ENCODE data around the gene ETS2. TPM values are rescaled to one million over a fixed set of nuclear protein-coding genes. Genes with fewer than 3 reads are reported as not detected.

The ETS2 gene
- total and polyA plus RNA-seq, 2 of the 4 experiments (the other 2 are of a cell fraction), result 21.3 to 21.7 TPM

DNA sequence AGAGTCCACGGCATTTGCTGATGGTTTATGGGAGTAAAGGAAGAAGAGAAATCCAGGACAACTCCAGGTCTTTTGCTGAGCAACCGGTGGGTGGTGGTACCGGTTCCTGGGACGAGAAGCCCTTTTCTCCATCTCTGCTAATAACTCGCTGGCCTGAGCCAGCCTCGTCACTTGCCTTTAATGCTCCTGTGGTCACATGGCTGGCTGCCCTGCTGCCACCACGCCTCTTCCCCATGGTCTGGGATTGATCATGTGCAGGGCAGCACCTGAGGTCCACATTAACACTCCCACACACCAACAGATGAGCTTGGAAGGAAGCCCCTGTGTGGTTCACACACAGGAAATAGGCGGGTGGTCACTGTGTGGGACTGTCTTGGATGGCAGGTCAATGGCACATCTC lies 10.3 kb upstream of the ETS2 start:
- dilution Hi-C loops (cut with HindIII; ENCODE audit: low sequenced_read_pairs, unreplicated experiment), result no loop called here

More for the DNA sequence above, 10.3 kb upstream of the ETS2 start:
- H2AFZ ChIP-seq (replicated peaks; ENCODE audit: low read length, poor library complexity), result no peak overlapping the region
- no peak overlapping the region for H4K91ac ChIP-seq (ENCODE audit: insufficient read depth, low read depth, low read length)
- H2AK5ac ChIP-seq (ENCODE audit: low read depth, low read length), result peak overlapping the region; percentile 86
- H3K9me1 ChIP-seq (ENCODE audit: insufficient read depth, low read length), result peaks cover 3% of the 10 kb centered on the region; the same call in 1 of the 2 replicates
- no peaks in the 10 kb centered on the region for H3K27me3 ChIP-seq (ENCODE audit: control insufficient read depth, insufficient read depth, low read length)
- no TSS peak for BruUV-seq (replicated peaks)
- no peaks in the 10 kb centered on the region for H3K9me3 ChIP-seq (ENCODE audit: control insufficient read depth, insufficient read depth, low read length)
- POLR2A ChIA-PET (ENCODE audit: unreplicated experiment), result no interaction called here
- TF ChIP-seq MAZ (IDR thresholded peaks at IDR 0.05; ENCODE audit: borderline replicate concordance, low read depth, low read length), result no peak
- TF ChIP-seq, protein P1, sequence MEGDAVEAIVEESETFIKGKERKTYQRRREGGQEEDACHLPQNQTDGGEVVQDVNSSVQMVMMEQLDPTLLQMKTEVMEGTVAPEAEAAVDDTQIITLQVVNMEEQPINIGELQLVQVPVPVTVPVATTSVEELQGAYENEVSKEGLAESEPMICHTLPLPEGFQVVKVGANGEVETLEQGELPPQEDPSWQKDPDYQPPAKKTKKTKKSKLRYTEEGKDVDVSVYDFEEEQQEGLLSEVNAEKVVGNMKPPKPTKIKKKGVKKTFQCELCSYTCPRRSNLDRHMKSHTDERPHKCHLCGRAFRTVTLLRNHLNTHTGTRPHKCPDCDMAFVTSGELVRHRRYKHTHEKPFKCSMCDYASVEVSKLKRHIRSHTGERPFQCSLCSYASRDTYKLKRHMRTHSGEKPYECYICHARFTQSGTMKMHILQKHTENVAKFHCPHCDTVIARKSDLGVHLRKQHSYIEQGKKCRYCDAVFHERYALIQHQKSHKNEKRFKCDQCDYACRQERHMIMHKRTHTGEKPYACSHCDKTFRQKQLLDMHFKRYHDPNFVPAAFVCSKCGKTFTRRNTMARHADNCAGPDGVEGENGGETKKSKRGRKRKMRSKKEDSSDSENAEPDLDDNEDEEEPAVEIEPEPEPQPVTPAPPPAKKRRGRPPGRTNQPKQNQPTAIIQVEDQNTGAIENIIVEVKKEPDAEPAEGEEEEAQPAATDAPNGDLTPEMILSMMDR (conservative IDR thresholded peaks at IDR 0.05; ENCODE audit: low read depth, low read length), result no peak
- no peak for TF ChIP-seq BHLHE40 (IDR thresholded peaks at IDR 0.05; ENCODE audit: low read depth, low read length)
- TF ChIP-seq SMC3 (IDR thresholded peaks at IDR 0.05; ENCODE audit: low read depth, low read length), result no peak
- no peak for TF ChIP-seq NFE2L2 (IDR thresholded peaks at IDR 0.05; ENCODE audit: low read depth, low read length)
- TF ChIP-seq RAD21 (IDR thresholded peaks at IDR 0.05; ENCODE audit: low read length), result no peak
- TF ChIP-seq RFX5 (IDR thresholded peaks at IDR 0.05; ENCODE audit: low read depth, low read length), result no peak
- no peak for TF ChIP-seq RCOR1 (IDR thresholded peaks at IDR 0.05; ENCODE audit: insufficient replicate concordance, low read length)
- TF ChIP-seq CHD1 (IDR thresholded peaks at IDR 0.05; ENCODE audit: low read depth, low read length), result no peak
- TF ChIP-seq, protein P2, sequence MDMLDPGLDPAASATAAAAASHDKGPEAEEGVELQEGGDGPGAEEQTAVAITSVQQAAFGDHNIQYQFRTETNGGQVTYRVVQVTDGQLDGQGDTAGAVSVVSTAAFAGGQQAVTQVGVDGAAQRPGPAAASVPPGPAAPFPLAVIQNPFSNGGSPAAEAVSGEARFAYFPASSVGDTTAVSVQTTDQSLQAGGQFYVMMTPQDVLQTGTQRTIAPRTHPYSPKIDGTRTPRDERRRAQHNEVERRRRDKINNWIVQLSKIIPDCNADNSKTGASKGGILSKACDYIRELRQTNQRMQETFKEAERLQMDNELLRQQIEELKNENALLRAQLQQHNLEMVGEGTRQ (IDR thresholded peaks at IDR 0.05; ENCODE audit: low read depth, low read length), result no peak
- TF ChIP-seq, protein P3, sequence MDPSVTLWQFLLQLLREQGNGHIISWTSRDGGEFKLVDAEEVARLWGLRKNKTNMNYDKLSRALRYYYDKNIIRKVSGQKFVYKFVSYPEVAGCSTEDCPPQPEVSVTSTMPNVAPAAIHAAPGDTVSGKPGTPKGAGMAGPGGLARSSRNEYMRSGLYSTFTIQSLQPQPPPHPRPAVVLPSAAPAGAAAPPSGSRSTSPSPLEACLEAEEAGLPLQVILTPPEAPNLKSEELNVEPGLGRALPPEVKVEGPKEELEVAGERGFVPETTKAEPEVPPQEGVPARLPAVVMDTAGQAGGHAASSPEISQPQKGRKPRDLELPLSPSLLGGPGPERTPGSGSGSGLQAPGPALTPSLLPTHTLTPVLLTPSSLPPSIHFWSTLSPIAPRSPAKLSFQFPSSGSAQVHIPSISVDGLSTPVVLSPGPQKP (IDR thresholded peaks at IDR 0.05; ENCODE audit: borderline replicate concordance, low read depth, low read length), result no peak
- no peak for TF ChIP-seq MXI1 (IDR thresholded peaks at IDR 0.05; ENCODE audit: borderline replicate concordance, low read depth, low read length)
- TF ChIP-seq CEBPB (IDR thresholded peaks at IDR 0.05; ENCODE audit: low read depth, low read length), result no peak
- TF ChIP-seq FOS (IDR thresholded peaks at IDR 0.05; ENCODE audit: low read depth, low read length), result no peak
- TF ChIP-seq MAFK (IDR thresholded peaks at IDR 0.05; ENCODE audit: low read depth, low read length), result no peak
- no peak for TF ChIP-seq POLR2A (IDR thresholded peaks at IDR 0.05; ENCODE audit: low read depth, low read length)
- H3K14ac ChIP-seq (replicated peaks; ENCODE audit: low read depth, low read length), result no peak overlapping the region
- peak overlapping the region in 1 of 2 experiments; percentile 19; a peak in 1 of 4 replicates for H4K8ac ChIP-seq (ENCODE audit: low read depth in 2 of 2, low read length in 2 of 2)
- H3K27ac ChIP-seq (ENCODE audit: insufficient read depth, low read length), result no peak overlapping the region
- in situ Hi-C loops (cut with MboI; ENCODE audit: low sequenced_read_pairs), result no loop called here
- WGBS, 2 experiments (ENCODE audit: extremely low coverage in 2 of 2, insufficient read length in 1 of 2), result 100% methylated on average over 5 of the region's 8 CpGs; no CpG with 5 or more reads in 1 of the 2 experiments
- DNase-seq (no peak), ATAC-seq (ENCODE audit: low read depth) (no peak)
- CTCF ChIA-PET, result no interaction called here
- H4K5ac ChIP-seq (ENCODE audit: low read depth, low read length), result no peak overlapping the region
- H3K36me3 ChIP-seq (ENCODE audit: control insufficient read depth, insufficient read depth, low read length), result no peaks in the 10 kb centered on the region
- no peak overlapping the region for H3K4me3 ChIP-seq (ENCODE audit: insufficient read depth, low read depth, low read length)
- no peak overlapping the region for H2BK15ac ChIP-seq (ENCODE audit: low read depth, low read length)
- no peaks in the 10 kb centered on the region for H4K20me1 ChIP-seq (ENCODE audit: insufficient read depth, low read length)
- intact Hi-C loops (cut with micrococcal nuclease), result no loop called here
- H3K23ac ChIP-seq (ENCODE audit: low read depth, low read length), result no peak overlapping the region
- no peak overlapping the region for H2BK5ac ChIP-seq (ENCODE audit: low read depth, low read length, poor library complexity, severe bottlenecking)
- no peak overlapping the region for H3K18ac ChIP-seq (ENCODE audit: low read depth, low read length)
- no peak overlapping the region for H3K9ac ChIP-seq (ENCODE audit: low read depth, low read length)
- H2AK9ac ChIP-seq (replicated peaks; ENCODE audit: low read depth, low read length, poor library complexity), result no peak overlapping the region
- H3K79me1 ChIP-seq (ENCODE audit: low read depth in 1 of 2, low read length in 2 of 2), result no peaks in the 10 kb centered on the region
- 0 out of 2 replicates have a peak overlapping the region, but pooled peaks have one; percentile 20 for H2BK20ac ChIP-seq (ENCODE audit: low read depth, low read length)
- no peak overlapping the region for H3K4me2 ChIP-seq (ENCODE audit: low read depth, low read length)
- no peak overlapping the region for H2BK120ac ChIP-seq (ENCODE audit: low read depth, low read length)
- H3K56ac ChIP-seq (ENCODE audit: extremely low read depth, insufficient read depth, low read length), result no peak overlapping the region
- H3K4ac ChIP-seq (ENCODE audit: low read depth, low read length), result peak overlapping the region; percentile 71
- H3K4me1 ChIP-seq (ENCODE audit: control insufficient read depth, insufficient read depth, low read length), result peaks cover 5% of the 10 kb centered on the region; the same call in 1 of the 2 replicates

Measured in IMR-90 (cell line).